Stimulated activated CD4-positive, alpha-beta T cell treated with anti-CD3 and anti-CD28 coated beads, Interleukin-2, amount 100 ng/mL, for 4 hours (primary cell): ENCODE data around the gene IL31.
"Not testable (repeated sequence)": the region's sequence is repeated elsewhere in the genome, so short reads cannot be mapped to it uniquely, and the experiment has no call there.

Experiments used
- DNase-seq: peaks from one replicate; pipeline ENCODE4 v3.0.0-alpha.2; 2020; ENCODE audit warnings: low read depth

IL31 gene

DNA sequence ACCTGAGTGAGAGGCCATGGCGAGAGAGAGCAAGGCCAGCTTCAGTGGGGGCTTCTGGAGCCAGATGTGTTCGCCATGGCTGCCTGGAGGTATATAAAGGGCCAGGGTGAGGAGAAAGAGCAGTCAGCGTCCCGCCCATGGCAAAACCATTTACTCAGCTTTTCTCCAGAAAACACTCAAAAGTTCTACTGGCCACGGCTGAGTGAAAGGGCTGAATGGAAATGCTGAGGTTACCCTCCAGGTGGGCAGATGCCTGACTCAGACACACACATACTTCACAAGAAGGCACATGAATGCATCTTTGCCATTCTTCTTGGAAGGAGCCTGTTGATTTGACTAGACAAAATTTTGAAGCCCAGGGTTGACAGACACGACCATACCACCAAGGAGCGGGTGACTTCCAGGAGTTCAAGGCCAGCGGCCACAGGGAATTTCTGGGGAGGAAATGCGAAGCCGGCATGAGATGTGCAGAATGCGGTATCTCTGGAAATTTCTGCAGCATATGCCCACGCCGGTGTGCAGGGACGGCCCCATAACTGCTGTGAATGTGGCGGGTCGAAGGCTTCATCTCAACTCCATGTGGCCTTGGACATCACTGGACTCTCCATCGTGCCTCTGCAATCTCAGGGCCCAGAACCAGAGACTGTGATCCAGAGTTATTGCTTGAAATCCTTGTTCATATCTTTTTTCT lies at the start of gene IL31:
Gene IL31, minus strand, starts transcription at position 67 of the 691 bp plus-strand sequence. Its CDS starts 49 bp downstream, at position 18.
- DNase-seq, result peak; percentile 9

DNA sequence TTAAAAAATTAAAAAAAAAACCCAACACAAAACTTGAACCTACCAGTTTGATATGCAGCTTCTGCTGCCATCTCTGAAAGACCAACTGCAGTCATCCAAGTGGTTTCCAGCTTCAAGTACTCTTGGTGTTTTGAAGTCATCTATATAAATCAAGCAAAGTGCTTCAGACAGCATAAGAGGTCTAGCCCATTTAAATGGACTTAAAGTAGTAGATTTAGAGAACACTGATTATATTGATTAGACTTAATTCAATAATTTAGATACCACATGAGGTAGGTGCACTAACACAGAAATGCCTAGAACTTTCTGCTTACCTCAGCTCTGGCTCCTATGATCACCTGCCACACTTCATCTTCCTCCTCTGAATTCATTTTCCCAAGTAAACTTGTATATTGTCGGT lies 42.4 kb upstream of the IL31 start:
- no peak for DNase-seq

GRCh38 chr12:122215771-122216170 lies 41.8 kb upstream of the IL31 start:
- DNase-seq, result no peak

- DNase-seq, result no peak
These were observed 34.2 kb upstream of the IL31 start for GRCh38 chr12:122208073-122208820.

- DNase-seq, result no peak
These were observed 33.4 kb upstream of the IL31 start for GRCh38 chr12:122207391-122207790.

- DNase-seq, result no peak
These were observed 33.0 kb upstream of the IL31 start for GRCh38 chr12:122206976-122207375.

DNA sequence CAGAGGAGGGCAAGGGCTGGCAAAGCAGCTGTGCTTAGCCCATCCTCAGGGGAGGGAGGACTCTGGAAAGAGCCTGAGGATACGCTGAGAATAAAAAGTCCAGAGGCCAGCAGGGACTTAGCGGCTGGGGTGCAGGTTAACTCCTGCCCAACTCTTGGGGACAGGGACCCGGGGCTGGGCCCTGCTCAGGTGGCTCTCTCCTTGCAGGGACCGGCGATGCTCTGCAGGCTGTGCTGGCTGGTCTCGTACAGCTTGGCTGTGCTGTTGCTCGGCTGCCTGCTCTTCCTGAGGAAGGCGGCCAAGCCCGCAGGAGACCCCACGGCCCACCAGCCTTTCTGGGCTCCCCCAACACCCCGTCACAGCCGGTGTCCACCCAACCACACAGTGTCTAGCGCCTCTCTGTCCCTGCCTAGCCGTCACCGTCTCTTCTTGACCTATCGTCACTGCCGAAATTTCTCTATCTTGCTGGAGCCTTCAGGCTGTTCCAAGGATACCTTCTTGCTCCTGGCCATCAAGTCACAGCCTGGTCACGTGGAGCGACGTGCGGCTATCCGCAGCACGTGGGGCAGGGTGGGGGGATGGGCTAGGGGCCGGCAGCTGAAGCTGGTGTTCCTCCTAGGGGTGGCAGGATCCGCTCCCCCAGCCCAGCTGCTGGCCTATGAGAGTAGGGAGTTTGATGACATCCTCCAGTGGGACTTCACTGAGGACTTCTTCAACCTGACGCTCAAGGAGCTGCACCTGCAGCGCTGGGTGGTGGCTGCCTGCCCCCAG lies 32.3 kb upstream of the IL31 start:
- no peak for DNase-seq

DNA sequence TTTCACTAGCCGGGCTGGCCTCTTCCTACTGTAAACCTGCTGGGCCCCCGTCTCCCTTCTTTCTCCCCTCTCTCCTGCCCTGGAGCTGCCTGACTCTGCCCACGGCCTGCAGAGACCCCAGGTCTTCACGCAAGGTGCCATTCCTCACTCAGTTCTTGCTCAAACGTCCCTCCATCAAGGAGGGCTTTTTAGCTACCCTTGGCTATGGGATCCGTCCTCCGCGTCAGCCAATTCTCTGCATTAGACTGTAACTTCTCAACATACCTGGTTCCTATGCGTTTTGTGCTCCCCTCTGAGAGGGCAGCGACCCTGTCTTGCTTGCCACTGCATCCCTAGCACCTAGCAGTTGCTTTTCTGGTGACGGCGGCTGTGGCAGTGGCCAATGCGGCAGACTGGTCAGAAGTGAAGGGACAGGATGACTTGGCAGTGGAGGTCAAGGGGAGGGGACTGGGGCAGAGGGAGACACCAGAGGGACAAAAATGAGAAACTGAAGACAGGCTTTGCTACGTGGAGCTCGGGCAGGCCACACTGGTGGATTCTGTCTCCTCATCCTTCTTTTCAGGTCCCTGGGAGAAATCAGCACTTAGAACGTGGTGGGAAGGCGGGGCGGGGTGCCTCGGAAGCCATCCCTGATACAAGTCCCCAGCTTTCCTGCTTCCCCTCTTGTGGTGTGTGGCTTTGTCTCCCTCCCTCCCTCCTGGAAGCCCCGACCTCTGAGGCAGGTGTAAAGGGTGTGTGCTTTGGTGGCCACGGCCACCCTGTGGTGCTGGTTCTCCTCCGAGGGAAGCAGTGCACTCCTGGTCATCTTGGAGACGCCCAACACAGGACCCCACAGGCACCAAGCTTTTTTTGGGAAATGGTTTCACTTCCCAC lies 31.3 kb upstream of the IL31 start:
- no peak for DNase-seq

GRCh38 chr12:122204167-122205052 lies 30.4 kb upstream of the IL31 start:
- no peak for DNase-seq

GRCh38 chr12:122203301-122204166 lies 29.5 kb upstream of the IL31 start, which contains the start of gene B3GNT4:
TSS of gene B3GNT4 (plus strand) at chr12:122203709. CDS start at chr12:122204619, 910 bp downstream.
- peak; percentile 81 for DNase-seq

- DNase-seq, result not testable (repeated sequence)
These were observed 28.8 kb upstream of the IL31 start for GRCh38 chr12:122202811-122203210.

- no peak for DNase-seq
These were observed 28.0 kb upstream of the IL31 start for GRCh38 chr12:122202017-122202416.

DNA sequence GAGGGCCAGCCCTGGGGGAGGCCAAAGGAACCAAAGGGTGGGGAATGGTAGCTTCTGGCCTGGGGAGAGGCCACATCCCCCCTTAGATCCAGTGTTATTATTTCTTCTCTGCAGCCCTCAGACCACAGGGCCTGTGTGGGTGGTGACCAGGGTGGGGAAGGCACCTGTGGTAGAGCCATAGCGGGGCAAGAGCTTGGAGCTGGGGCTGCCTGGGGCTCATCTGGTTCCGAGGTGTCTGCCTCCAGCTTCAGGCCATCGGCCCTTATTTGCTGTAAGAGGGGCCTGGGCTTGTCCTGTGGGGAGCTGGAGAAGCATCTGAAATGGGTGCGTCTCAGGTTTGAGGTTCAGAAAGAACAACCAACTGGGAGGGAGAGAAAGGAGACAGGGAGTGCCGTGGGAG lies 27.4 kb upstream of the IL31 start:
- DNase-seq, result no peak

DNA sequence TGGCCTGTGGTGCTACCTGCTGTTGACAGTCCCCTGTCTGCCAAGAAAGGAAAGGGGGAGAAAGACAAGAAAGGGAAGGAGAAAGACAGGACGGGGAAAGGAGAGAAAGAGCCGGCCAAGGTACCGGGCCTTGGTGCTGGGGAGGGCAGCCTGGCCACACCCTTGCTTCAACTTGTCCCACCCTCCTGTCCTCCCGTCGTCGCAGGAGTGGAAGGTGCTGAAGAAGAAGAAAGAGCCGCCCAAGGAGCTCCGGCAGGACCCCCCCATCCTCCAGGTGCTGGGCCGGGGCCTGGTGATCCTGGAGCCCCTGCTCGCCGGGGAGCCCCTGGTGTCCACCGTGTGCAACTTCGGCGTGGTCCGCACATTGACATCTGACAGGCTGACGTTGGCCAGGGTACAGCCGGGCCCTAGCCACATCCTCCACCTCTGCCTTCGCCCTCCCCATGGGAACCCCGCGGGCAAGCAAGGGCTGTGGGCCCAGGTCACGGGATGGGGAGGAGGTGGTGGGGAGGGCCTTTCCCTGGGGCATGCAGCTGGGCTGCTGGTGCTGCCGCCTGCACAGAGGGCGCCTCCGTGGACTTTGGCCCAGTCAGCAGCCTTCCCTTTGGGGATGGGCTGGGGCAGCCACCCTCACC lies 26.6 kb upstream of the IL31 start:
- DNase-seq, result no peak

- DNase-seq, result no peak
These were observed 25.7 kb upstream of the IL31 start for GRCh38 chr12:122199484-122200355.

GRCh38 chr12:122197612-122197966 lies 23.6 kb upstream of the IL31 start:
- DNase-seq, result no peak

- no peak for DNase-seq
These were observed 21.4 kb upstream of the IL31 start for GRCh38 chr12:122195405-122195804.

GRCh38 chr12:122194804-122195203 lies 20.8 kb upstream of the IL31 start:
- DNase-seq, result no peak
